Osteocyte (in vitro differentiated cells): ENCODE data around the gene TSPAN18. TPM values are rescaled to one million over a fixed set of nuclear protein-coding genes. Genes with fewer than 3 reads are reported as not detected.

Experiments
- DNase-seq: peaks from one replicate; pipeline ENCODE4 v3.0.0; 2021; ENCODE audit warnings: mixed read lengths; ENCODE audit not compliant: unreplicated experiment; ENCODE audit errors: extremely low spot score
- H3K27ac Mint-ChIP-seq: one replicate; pipeline ENCODE4 v1.8.0; 2021; ENCODE audit warnings: mild to moderate bottlenecking, mixed read lengths; ENCODE audit not compliant: unreplicated experiment
- H3K27me3 Mint-ChIP-seq: one replicate; pipeline ENCODE4 v1.8.0; 2021; ENCODE audit warnings: mixed read lengths; ENCODE audit not compliant: unreplicated experiment
- H3K36me3 Mint-ChIP-seq: one replicate; pipeline ENCODE4 v1.8.0; 2021; ENCODE audit warnings: mixed read lengths; ENCODE audit not compliant: unreplicated experiment
- H3K4me1 Mint-ChIP-seq: one replicate; pipeline ENCODE4 v1.8.0; 2021; ENCODE audit warnings: mixed read lengths; ENCODE audit not compliant: unreplicated experiment
- H3K4me3 Mint-ChIP-seq: one replicate; pipeline ENCODE4 v1.8.0; 2021; ENCODE audit warnings: mild to moderate bottlenecking, moderate library complexity, mixed read lengths; ENCODE audit not compliant: unreplicated experiment
- H3K9me3 Mint-ChIP-seq: one replicate; pipeline ENCODE4 v1.8.0; 2021; ENCODE audit warnings: mixed read lengths; ENCODE audit not compliant: unreplicated experiment
- long read RNA-seq: library from polyadenylated mRNA; unstranded; transcript quantifications from one replicate; pipeline ENCODE4 v2.0.0, GENCODE V29; 2021
- total RNA-seq: library from RNA; stranded (reverse); gene quantifications from 2 replicates; pipeline ENCODE4 v1.2.1, GENCODE V29; 2021
- TF ChIP-seq, protein P1 (sequence below): fragments of 200-600 bp; sonication (generic); IDR thresholded peaks from 2 replicates; pipeline ENCODE4 v1.5.0; 2021; ENCODE audit warnings: antibody characterized with exemption, mild to moderate bottlenecking, moderate library complexity

The TSPAN18 gene, protein sequence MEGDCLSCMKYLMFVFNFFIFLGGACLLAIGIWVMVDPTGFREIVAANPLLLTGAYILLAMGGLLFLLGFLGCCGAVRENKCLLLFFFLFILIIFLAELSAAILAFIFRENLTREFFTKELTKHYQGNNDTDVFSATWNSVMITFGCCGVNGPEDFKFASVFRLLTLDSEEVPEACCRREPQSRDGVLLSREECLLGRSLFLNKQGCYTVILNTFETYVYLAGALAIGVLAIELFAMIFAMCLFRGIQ
- total RNA-seq: 13.4 and 14.2 TPM in 2 replicates
- long read RNA-seq, partial matches to known transcripts: 0 of 1 reads
- long read RNA-seq, other reads (novel, unspliced or antisense): 1 of 1 reads

DNA sequence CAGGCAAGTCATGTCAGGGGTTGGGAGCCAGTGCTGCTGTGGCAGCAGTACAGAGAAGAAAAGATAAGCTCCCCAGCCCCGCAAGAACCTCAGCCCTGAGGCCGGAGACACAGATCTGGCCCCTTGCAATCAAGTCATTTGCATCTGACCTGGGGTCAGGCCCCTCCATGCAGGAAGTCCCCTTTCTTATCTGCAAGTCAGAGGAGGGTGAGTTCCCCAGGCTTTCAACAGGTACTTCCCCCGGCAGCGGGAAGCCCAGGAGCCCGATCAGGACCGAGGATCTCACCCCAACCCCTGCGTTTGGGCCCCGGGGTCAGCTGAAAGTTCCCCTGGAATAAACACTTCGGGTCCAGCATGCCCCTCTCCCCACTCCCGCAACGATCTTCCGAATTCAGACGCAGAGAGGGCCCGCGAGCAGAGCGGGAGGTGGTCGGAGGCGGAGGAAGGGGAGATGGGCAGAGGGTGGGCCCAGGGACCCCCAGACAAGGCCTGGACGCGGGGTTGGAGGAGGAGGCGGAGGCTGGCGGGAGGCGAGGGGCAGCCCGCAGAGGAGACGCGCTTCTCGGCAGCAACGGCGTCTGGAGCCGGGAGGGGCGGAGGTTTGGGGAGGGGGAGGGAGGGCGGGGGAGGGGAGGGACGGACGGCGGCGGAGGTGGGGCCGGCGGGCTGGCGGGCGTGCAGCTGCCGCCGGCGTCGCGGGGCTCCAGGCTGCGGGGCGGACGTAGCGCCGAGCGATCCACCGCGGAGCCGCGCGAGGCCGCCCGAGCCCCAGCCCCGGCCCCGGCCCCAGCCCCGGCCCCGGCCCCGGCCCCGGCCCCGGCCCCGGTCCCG, at the start of gene TSPAN18:
Gene TSPAN18 (plus strand): TSS at position 680 of the 831 bp plus-strand sequence. CDS start 179,455 bp downstream, outside the sequence.
- Mint-ChIP-seq H3K36me3 (no peaks in the 10 kb centered on the region), H3K27ac (peak within 1 kb of the TSS; percentile 56), H3K27me3 (no peaks in the 10 kb centered on the region), H3K4me3 (peak within 1 kb of the TSS; percentile 77), H3K4me1 (peaks cover 45% of the 10 kb centered on the region), H3K9me3 (no peaks in the 10 kb centered on the region)
- no peak for DNase-seq
- TF ChIP-seq, protein P1, sequence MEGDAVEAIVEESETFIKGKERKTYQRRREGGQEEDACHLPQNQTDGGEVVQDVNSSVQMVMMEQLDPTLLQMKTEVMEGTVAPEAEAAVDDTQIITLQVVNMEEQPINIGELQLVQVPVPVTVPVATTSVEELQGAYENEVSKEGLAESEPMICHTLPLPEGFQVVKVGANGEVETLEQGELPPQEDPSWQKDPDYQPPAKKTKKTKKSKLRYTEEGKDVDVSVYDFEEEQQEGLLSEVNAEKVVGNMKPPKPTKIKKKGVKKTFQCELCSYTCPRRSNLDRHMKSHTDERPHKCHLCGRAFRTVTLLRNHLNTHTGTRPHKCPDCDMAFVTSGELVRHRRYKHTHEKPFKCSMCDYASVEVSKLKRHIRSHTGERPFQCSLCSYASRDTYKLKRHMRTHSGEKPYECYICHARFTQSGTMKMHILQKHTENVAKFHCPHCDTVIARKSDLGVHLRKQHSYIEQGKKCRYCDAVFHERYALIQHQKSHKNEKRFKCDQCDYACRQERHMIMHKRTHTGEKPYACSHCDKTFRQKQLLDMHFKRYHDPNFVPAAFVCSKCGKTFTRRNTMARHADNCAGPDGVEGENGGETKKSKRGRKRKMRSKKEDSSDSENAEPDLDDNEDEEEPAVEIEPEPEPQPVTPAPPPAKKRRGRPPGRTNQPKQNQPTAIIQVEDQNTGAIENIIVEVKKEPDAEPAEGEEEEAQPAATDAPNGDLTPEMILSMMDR: no peak

DNA sequence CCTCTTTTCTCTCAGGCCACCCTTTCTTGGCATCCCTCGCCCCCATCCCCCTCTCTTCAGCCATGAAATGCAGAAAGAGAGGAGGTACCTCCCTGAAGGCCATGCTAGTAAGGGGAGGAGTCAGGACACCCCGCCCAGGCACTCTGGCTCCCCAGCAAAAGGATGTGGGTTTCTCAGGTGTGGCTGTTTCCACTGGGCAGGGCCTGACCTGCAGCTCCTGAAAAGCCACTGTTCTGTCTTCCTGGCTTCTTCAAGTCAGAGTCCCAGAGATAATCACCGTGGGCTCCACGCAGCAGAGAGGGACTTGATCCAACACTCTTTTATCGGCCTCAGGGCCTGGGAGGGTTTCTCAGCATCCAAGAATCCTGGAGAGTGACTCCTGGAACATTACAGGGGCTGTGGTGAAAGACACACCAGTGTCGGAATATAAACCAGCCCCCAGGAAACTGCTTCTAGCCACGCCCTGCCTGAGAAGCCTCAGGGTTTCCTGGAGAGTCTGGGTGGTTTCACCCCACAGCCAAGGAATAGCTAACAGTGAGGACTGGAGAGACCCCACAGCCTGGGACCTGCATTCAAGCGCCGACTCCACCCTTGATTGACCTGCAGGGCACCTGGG, 45.7 kb upstream of the TSPAN18 start:
- Mint-ChIP-seq H3K4me3 (no peak overlapping the region), H3K9me3 (no peaks in the 10 kb centered on the region), H3K27me3 (peaks cover 29% of the 10 kb centered on the region), H3K36me3 (no peaks in the 10 kb centered on the region), H3K27ac (no peak overlapping the region), H3K4me1 (peaks cover 10% of the 10 kb centered on the region)
- no peak for DNase-seq
- TF ChIP-seq, protein P1: no peak

- Mint-ChIP-seq H3K9me3 (no peaks in the 10 kb centered on the region), H3K27ac (no peak overlapping the region), H3K4me3 (no peak overlapping the region), H3K36me3 (no peaks in the 10 kb centered on the region), H3K27me3 (peaks cover 31% of the 10 kb centered on the region), H3K4me1 (peaks cover 10% of the 10 kb centered on the region)
- no peak for DNase-seq
- TF ChIP-seq, protein P1: no peak
Observed at GRCh38 chr11:44681698-44682097, 45.1 kb upstream of the TSPAN18 start.

DNA sequence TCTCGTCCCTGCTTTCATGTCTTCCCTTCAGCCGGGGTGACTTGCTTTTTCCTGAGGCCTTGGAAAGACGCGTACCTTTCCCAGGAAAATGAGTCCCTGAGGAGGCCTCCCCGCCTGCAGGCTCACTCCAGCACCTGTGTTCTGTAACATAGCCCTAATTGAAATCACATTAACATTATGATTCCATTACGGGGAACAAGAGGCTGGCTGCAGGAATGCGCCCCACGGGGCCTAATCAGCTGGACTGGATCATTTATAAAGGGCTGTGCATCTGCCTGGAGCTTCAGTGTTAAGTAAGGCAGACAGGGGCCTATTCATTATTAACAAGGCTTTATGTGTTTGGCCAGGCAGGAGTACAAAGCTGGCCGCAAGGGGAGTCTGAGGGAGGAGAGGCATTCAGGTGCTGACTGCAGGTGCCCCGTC, 41.9 kb upstream of the TSPAN18 start:
- Mint-ChIP-seq H3K27ac (no peak overlapping the region), H3K36me3 (no peaks in the 10 kb centered on the region), H3K9me3 (no peaks in the 10 kb centered on the region), H3K4me3 (no peak overlapping the region), H3K27me3 (peaks cover 33% of the 10 kb centered on the region), H3K4me1 (peaks cover 10% of the 10 kb centered on the region)
- DNase-seq: no peak
- TF ChIP-seq, protein P1: no peak
